GM10266 (cell line): ENCODE data around the gene CLIP1.

Source experiments
- DNase-seq: peaks from one replicate; pipeline ENCODE4 v3.0.0; 2012; ENCODE audit errors: extremely low spot score
- CTCF ChIP-seq: IDR thresholded peaks from 2 replicates; pipeline ENCODE4 v1.5.1; 2012; ENCODE audit warnings: mild to moderate bottlenecking, low read depth; ENCODE audit not compliant: control insufficient read depth, insufficient read depth; ENCODE audit errors: missing control alignments

CLIP1 gene

DNA sequence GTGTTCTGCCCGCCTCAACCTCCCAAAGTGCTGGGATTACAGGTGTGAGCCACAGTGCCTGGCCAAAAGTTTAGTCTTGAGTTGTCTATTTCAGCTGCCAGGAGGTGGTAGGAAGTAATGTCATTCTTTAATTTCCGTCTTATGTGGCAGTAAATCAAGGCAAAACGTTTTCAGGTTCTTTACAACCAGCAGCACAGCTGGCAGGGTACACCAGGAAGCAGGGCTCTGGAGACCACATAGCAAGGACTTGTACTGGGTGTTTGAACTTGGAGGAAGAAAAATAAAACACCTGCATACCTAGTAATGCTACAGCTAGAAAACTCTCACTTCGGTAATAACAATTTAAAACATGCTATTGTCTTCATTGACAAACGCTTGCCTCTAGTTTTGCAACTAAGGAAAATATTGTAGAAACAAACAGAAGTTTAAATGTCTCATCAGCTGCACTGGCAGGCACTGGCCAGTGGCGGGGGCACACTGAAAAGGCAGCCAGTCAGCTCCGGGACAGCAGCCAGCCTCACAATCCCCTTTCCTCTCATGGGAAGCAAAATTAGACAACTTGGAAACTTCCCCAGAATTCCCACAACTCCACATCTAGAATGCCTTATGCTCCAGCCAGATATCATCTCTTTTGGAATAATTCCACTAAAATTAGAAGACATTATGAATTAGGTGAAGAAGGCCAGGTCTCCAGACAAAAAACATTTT, 72.2 kb downstream of the CLIP1 start:
- DNase-seq = no peak

GRCh38 chr12:122349078-122349477, 73.4 kb downstream of the CLIP1 start:
- DNase-seq = no peak

More for the DNA sequence above, 72.2 kb downstream of the CLIP1 start:
- TF ChIP-seq CTCF = no peak

GRCh38 chr12:122348505-122348904, 74.0 kb downstream of the CLIP1 start:
- no peak for TF ChIP-seq CTCF
- DNase-seq = no peak

More at GRCh38 chr12:122349078-122349477, 73.4 kb downstream of the CLIP1 start:
- no peak for TF ChIP-seq CTCF

GRCh38 chr12:122346054-122346453, 76.4 kb downstream of the CLIP1 start:
- no peak for DNase-seq
- TF ChIP-seq CTCF = no peak

- TF ChIP-seq CTCF = no peak
- DNase-seq = no peak
Measured at GRCh38 chr12:122345042-122345441, 77.4 kb downstream of the CLIP1 start.

- DNase-seq = peak; percentile 33
- TF ChIP-seq CTCF = peak; percentile 65
Measured at GRCh38 chr12:122336015-122336946, 86.2 kb downstream of the CLIP1 start.
